ENCODE data around the gene CHRDL1.

The CHRDL1 gene

DNA sequence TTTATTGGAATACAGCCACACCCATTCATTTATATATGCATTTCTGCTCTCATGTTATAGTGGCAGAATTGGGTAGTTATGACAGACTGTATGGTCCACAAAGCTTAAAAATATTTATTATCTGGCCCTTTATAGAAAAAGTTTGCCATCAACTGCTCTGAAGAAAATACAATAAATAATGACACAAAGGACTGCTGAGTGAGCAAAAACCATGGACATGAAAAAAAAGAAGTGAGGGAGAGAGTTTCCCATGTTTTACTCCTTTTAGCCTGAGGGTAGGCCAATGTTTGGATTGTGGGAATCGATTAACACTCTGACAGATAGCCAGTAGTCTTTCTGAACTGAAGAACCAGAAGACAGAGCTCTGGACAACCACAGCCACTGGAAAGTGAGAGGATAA lies 149.2 kb downstream of the CHRDL1 start:
- no peak for DNase-seq

Data from SHP77 treated with DMSO at 0.1 percent for 48 hours (cell line).